MCF 10A (cell line): Measurements from ENCODE around the gene DPM3. TPM values are rescaled to one million over a fixed set of nuclear protein-coding genes. Genes with fewer than 3 reads are reported as not detected.
"Not testable (repeated sequence)": the region's sequence is repeated elsewhere in the genome, so short reads cannot be mapped to it uniquely, and the experiment has no call there.

ENCODE experiments used
- BruUV-seq: library from RNA; stranded (reverse); fragments of 400-500 nt; replicated peaks from 2 replicates; lab custom pipeline; 2021; lab: Mats Ljungman, UMichigan
- CTCF ChIA-PET: fragments of 300-600 bp; sonication (Branson Sonifier 250); formaldehyde crosslinking; extraction: SDS; loops from one replicate; lab custom pipeline; 2021; ENCODE audit warnings: antibody characterized with exemption, inconsistent platforms; lab: Yijun Ruan, JAX
- POLR2A ChIA-PET: fragments of 300-600, 350-650 bp; sonication (Branson Sonifier 250); formaldehyde crosslinking; extraction: SDS; loops from one replicate; lab custom pipeline; 2020; ENCODE audit warnings: antibody characterized with exemption, inconsistent platforms; lab: Yijun Ruan, JAX
- DNase-seq: peaks from one replicate; pipeline ENCODE4 v3.0.0-alpha.2; 2018; ENCODE audit not compliant: unreplicated experiment
- H3K27ac Mint-ChIP-seq: one replicate; pipeline ENCODE4 v1.8.0; 2022; ENCODE audit warnings: mild to moderate bottlenecking, low read depth, mixed read lengths; ENCODE audit not compliant: unreplicated experiment
- H3K27me3 Mint-ChIP-seq: one replicate; pipeline ENCODE4 v1.8.0; 2022; ENCODE audit warnings: mixed read lengths; ENCODE audit not compliant: insufficient read depth, unreplicated experiment
- H3K36me3 Mint-ChIP-seq: one replicate; pipeline ENCODE4 v1.8.0; 2022; ENCODE audit warnings: mild to moderate bottlenecking, moderate library complexity, mixed read lengths; ENCODE audit not compliant: insufficient read depth, unreplicated experiment
- H3K4me1 Mint-ChIP-seq: one replicate; pipeline ENCODE4 v1.8.0; 2022; ENCODE audit warnings: mixed read lengths; ENCODE audit not compliant: insufficient read depth, unreplicated experiment
- H3K4me3 Mint-ChIP-seq: one replicate; pipeline ENCODE4 v1.8.0; 2022; ENCODE audit warnings: mild to moderate bottlenecking, moderate library complexity, mixed read lengths; ENCODE audit not compliant: unreplicated experiment
- H3K9me3 Mint-ChIP-seq: one replicate; pipeline ENCODE4 v1.8.0; 2022; ENCODE audit warnings: mixed read lengths; ENCODE audit not compliant: unreplicated experiment
- CTCF ChIP-seq: fragments of 200-600 bp; IDR thresholded peaks from one replicate; pipeline ENCODE4 v1.8.0; 2022; ENCODE audit warnings: antibody characterized with exemption, mild to moderate bottlenecking; ENCODE audit not compliant: unreplicated experiment
- intact Hi-C: fragments of 100-400 bp; cut with micrococcal nuclease; formaldehyde crosslinking; loops from 2 replicates; pipeline ENCODE4 v1.14.1; 2022
- total RNA-seq: library from RNA; stranded (reverse); gene quantifications from 2 replicates; pipeline ENCODE4 v1.2.3, GENCODE V29; 2022

The DPM3 gene
- total RNA-seq, 1 experiment from 2014 or later = 86.4 TPM

GRCh38 chr1:155166471-155167165, 26.3 kb upstream of the DPM3 start:
- H3K4me3 Mint-ChIP-seq = no peak overlapping the region
- POLR2A ChIA-PET = interaction anchor here (0.7 to 1.9 kb wide), 7 partner anchors 27 to 118 kb away, joined by 3 to 12 read pairs (median 3); partner anchors contain the start of gene DPM3
- intact Hi-C loops = loop anchor here (1.0 kb wide), 2 partner anchors 39 to 72 kb away; partner anchors contain the start of gene EFNA1
- H3K27me3 Mint-ChIP-seq = no peaks in the 10 kb centered on the region
- no TSS peak for BruUV-seq
- no peak for TF ChIP-seq CTCF
- no peak overlapping the region for H3K27ac Mint-ChIP-seq
- DNase-seq = no peak
- H3K4me1 Mint-ChIP-seq = peaks cover 15% of the 10 kb centered on the region
- CTCF ChIA-PET = interaction anchor here (0.6 to 14.5 kb wide), 23 partner anchors 10 to 1293 kb away, joined by 3 to 380 read pairs (median 5); partner anchors contain the start of gene EFNA1
- peaks cover 25% of the 10 kb centered on the region for H3K36me3 Mint-ChIP-seq
- H3K9me3 Mint-ChIP-seq = no peaks in the 10 kb centered on the region

GRCh38 chr1:155166051-155166470, 25.7 kb upstream of the DPM3 start:
- BruUV-seq = no TSS peak
- no peak overlapping the region for H3K4me3 Mint-ChIP-seq
- ChIA-PET CTCF (interaction anchor here (0.5 to 14.5 kb wide), 17 partner anchors 10 to 685 kb away, joined by 3 to 380 read pairs (median 4); no protein-coding TSS in a partner anchor), POLR2A (interaction anchor here (1.4 kb wide), 1 partner anchor 40 kb away, joined by 3 read pairs; no protein-coding TSS in a partner anchor)
- intact Hi-C loops = no loop called here
- no peaks in the 10 kb centered on the region for H3K9me3 Mint-ChIP-seq
- H3K27ac Mint-ChIP-seq = no peak overlapping the region
- H3K4me1 Mint-ChIP-seq = peaks cover 15% of the 10 kb centered on the region
- no peaks in the 10 kb centered on the region for H3K27me3 Mint-ChIP-seq
- no peak for DNase-seq
- peaks cover 20% of the 10 kb centered on the region for H3K36me3 Mint-ChIP-seq
- no peak for TF ChIP-seq CTCF

GRCh38 chr1:155164625-155165024, 24.3 kb upstream of the DPM3 start:
- BruUV-seq, intact Hi-C loops, H3K4me3 Mint-ChIP-seq, H3K27me3 Mint-ChIP-seq, H3K27ac Mint-ChIP-seq, H3K4me1 Mint-ChIP-seq, H3K9me3 Mint-ChIP-seq, DNase-seq, H3K36me3 Mint-ChIP-seq: not testable (repeated sequence)
- ChIA-PET POLR2A (interaction anchor here (0.6 to 2.3 kb wide), 2 partner anchors 8 to 55 kb away, joined by 3 to 7 read pairs; partner anchors contain the start of gene KRTCAP2), CTCF (interaction anchor here (0.6 to 14.5 kb wide), 7 partner anchors 8 to 74 kb away, joined by 3 to 380 read pairs (median 4); partner anchors contain the start of gene KRTCAP2)

- H3K4me3 Mint-ChIP-seq, H3K27ac Mint-ChIP-seq, DNase-seq, intact Hi-C loops, H3K27me3 Mint-ChIP-seq, H3K9me3 Mint-ChIP-seq, BruUV-seq, H3K36me3 Mint-ChIP-seq, H3K4me1 Mint-ChIP-seq: not testable (repeated sequence)
- POLR2A ChIA-PET = interaction anchor here (0.6 to 2.3 kb wide), 4 partner anchors 9 to 54 kb away, joined by 3 to 7 read pairs (median 4); partner anchors contain the start of gene KRTCAP2
- CTCF ChIA-PET = interaction anchor here (0.6 to 14.5 kb wide), 6 partner anchors 9 to 218 kb away, joined by 3 to 380 read pairs (median 4); partner anchors contain the start of gene KRTCAP2
Observed at GRCh38 chr1:155163785-155164184, 23.5 kb upstream of the DPM3 start.

- H3K27ac Mint-ChIP-seq, H3K9me3 Mint-ChIP-seq, H3K4me3 Mint-ChIP-seq, H3K36me3 Mint-ChIP-seq, DNase-seq, BruUV-seq, intact Hi-C loops, H3K4me1 Mint-ChIP-seq, H3K27me3 Mint-ChIP-seq: not testable (repeated sequence)
- POLR2A ChIA-PET = interaction anchor here (1.5 kb wide), 1 partner anchor 23 kb away, joined by 4 read pairs; no protein-coding TSS in a partner anchor
- CTCF ChIA-PET = interaction anchor here (0.6 to 14.5 kb wide), 6 partner anchors 10 to 116 kb away, joined by 3 to 380 read pairs (median 6); partner anchors contain the start of gene KRTCAP2
Observed at GRCh38 chr1:155162631-155163030, 22.3 kb upstream of the DPM3 start.
